Measurements from ENCODE around the gene RDH12.

Gene RDH12

DNA sequence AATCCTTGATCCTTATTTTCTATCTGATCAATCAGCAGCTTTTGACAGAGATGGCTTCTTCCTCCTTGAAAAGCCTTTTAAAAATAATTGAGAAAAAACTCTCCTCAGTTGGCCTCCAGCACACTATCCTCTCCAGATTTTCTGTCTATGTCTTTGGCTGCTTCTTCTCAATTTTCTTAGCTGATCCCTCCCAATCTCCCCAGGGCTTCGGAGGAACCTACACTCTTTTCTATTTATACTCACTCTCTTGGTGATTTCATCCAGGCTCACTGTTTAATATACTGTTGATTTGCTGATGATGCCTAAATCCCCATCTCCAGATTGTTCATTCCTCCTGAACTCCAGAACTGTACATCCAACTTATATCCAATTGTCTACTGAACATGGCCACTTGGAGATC is 54.8 kb downstream of the RDH12 start:
- DNase-seq = no peak

DNA sequence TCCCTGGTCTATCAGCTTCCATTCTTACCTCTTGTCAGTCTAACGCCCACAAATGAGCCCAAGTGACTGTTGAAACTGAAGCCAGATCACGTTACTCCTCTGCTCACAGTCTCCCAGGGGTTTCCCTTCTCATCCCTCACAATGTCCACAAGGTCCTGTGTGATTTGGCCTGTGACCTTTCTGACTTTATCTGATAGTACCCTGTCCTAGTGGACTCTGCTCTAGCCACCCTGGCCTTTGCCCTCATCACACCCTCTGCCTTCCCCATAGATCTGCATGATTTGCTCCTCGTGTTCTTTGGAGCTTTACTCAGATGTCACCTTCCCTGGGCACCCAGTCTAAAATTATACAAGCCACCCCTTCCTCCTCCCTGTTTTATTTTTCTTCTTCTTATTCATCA is 55.5 kb downstream of the RDH12 start:
- DNase-seq = no peak

DNA sequence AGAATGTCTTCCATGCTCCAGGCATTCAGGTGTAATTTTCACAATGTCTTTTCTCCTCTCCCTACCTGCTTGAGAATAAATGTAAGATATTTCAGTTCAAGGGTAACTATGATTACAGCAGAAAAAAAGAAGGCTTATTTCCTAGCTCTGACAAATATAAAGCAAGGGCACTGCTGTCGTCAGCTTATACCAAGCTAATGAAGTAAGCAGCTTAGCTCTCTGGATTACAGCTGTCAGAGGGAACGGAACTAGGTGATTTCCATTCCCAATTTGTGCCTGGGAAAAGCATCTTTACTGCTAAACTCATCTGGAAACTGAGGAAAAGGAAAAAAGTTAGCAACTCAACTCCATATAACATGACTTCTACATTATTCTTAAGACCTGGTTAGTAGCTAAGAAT is 58.2 kb downstream of the RDH12 start:
- DNase-seq = no peak

DNA sequence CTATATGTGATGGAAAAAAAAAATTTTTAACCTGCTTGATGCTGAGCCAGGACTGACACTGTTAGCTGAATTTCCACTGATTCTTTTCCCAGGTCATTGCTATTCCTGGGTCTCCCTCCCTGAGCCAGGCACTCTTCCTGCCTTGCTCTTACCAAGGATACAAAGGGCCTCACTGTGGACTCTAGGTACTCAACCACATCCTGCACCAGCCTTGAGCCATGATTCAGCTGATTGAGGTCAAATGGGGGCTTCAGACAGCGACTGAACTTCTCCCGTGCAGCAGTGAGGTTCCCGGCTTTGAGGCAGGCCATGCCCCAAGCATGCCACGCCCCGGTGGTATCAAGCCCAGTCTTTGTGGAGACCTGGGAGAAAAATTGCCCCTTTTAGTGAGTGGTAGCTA is 60.4 kb downstream of the RDH12 start:
- DNase-seq = no peak

DNA sequence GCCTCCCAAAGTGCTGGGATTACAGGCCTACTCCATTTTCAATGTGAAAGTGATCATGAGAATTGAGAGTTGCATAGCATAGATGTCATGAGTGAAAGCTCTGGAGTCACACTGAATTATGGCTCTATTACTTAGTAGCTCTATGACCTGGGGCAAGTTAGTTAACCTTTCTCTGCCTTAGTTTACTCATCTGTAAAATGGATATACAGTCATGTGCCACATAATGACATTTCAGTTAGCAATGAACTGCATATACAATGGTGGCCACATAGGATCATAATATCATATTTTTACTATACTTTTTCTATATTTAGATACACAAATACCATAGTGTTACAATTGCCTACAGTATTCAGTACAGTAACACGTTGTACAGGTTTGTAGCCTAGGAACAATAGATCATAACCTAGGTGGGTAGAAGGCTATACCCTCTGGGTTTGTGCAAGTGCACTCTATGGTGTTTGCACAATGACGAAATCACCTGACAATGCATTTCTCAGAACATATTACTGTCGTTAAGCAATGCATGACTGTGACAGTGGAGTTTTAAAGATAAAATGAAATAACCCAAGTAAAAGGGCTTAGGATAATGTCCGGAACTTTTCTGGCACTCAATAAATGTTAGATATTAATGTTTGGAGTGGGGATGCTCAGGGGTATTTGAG is 61.6 kb downstream of the RDH12 start:
- DNase-seq = no peak

DNA sequence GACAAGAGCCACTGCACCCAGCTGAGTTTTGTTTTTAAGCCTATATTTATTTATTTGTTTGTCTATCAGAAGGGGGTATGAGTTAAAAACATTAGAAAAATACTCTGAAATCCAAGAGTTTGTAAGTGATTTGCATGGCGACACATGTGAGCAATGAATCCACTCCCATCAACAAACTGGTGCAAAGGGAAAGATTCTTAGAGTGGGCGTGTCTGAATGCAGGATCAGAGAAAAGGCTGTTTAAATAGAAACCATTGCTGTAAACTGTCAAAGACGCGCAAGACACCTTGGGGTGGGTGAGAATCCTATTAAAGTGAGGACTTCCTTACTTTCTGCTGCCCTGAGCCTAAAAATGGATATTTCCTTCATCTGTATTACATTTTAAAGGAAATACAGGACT is 62.8 kb downstream of the RDH12 start:
- DNase-seq = no peak

DNA sequence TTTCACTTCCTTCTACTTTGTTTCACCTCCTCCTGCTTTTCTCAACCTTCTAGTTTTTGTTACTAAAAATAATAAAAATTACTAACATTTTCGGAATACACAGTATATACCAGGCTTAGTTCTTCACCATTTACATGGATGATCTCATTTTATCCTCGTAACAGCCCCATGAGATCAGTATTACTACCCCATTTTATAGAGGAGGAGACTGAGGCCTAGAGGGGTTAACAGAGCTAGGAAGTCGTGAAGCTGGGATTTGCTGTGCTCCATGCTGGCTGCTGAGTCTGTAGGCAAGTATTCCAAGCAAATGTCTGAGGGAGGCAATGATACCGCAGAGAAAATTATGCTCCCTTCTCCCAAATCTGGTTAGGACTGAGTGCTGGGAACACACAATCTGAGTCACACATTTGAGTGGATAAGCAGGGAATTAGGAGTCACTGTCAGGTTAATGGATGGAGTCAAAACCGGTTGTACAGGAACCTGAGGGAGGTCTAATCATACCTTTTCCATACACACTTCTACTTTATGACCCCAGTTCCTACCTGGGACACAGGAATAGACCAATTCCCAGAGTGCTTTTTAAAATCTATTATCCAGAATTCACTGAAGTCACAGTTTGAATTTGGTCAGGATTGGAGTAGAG is 63.6 kb downstream of the RDH12 start:
- no peak for DNase-seq

DNA sequence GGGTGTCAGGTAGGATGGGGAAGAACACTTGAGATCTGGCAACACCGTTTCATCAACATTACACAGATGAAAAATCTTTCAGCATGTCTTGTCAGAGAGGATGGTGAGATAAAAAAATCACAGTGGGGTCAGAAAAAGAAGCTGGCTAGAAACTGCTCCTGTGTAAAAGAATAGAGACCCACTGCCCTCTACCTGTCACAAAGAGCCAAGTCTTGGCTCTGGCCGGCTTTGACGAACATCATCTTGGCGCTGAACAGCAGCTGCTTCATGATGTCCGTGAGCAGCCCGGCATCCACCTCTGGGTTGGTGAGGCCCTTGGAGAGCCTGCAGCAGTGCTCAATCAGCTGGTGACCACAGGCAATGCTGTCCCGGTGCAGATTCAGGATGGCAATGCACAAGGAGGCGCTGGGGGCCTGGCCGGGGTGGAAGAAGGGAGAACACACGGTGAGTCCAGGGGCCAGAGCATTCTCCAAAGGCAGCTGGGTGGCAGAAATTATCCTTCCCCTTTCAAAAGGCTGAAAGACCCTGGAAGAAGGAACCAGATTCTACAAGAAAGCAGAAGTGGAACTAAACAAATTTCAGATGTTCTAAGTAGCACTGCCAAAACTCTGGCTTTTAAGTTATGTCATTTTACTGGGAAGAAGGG is 64.5 kb downstream of the RDH12 start:
- DNase-seq = no peak

DNA sequence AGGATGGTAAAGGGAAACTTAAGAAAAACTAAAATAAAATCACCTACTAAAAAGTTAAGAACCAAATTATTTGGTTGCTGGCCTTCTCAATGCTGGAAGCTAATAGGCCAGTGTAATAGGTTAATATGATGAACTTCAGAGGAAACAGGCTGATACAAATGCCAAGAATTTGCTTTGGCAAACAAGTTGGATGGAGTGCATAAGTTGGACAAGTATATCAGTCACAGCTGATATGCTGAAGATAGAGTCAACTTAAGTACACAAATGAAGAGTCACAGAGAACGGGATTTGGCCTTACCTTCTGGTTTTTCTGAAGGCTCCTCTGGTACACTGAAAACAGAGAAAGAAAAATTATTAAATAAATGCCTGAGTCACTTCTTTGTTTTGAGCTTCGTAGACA is 66.5 kb downstream of the RDH12 start:
- DNase-seq = no peak

DNA sequence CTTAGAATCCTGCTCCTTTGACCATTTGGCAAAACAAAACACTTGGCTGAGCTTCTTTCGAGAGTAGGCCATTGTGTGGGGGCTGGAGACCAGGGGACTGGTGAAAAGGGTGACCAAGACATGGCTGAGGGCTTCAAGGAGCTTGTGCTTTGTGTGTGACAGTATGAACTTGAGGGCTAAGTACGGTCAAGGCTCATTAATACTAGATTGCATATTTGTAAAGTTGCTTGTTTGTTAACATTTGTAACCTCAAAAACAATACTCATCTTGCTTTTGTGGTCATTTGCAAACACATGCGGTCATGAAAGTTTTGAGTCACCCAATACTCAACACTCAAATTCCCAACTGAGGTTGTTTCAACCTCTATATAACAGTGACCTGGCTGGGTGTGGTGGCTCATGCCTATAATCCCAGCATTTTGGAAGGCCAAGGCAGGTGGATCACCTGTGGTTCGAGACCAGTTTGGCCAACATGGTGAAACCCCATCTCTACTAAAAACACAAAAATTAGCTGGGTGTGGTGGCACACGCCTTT is 72.2 kb downstream of the RDH12 start:
- DNase-seq = no peak

DNA sequence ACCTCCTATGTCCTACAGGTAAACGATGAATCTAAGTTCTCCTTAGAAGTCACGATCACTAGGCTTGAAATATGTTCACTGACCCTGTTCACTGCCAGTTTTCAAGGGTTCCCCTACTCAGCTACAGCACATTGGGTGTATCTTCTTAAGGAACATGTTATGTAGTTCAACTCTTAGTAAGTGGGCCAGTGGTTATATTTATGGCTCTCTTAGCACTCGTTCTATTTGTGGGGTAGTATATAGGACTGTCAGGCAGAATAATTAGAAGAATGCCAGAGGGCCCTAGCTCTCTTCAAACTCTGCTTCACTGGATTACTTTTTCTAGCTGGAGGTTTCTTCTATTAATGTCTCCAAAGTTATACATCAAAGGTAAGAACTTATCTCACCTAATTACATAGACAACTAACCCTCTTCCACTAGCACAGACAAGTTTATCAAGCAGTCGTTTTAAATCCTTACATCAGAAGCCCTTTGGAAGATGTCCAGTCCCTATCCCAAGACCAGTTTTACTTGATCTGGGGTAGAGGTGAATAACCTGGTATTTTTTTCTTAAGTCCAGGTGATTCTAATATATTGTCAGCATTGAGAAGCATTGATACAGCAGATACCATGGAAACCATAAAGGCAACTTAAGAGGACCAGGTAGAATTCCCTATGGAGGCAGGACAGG is 75.1 kb downstream of the RDH12 start:
- DNase-seq = no peak

DNA sequence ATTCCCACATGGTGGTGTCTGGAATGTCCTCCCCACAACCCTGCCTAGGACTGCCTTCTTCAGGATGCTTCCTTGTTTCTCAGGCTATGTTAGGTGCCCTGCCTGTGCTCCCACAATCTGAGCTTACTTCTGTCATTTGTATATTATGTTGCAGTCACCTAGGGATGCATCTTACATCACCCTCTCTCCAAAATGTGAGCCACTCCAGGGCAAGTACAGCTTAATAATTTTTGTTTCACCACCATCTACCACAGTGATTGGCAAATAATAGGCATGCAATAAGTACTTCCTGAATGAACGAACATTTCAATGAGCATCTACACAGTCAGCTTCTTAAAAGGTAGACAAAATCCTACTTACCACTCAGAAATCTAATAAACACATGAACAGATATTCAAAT is 77.1 kb downstream of the RDH12 start:
- no peak for DNase-seq

DNA sequence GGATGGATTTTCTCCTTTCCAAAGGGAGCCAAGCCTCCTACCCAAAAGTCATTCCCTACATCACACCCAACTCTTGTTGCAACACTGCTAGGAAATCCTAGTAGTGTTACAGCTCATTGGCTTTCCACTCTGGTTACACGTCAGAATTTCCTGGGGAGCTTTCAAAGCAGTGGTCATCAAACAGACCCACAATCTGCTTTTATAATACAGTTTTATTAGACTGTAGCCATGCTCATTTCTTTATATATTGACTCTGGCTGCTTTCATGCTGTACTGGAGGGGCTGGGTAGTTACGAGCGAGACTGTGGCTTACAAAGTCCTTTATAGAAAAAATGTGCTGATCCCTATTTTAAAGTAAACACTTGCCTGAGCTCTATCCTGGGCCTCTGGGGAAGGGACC is 80.4 kb downstream of the RDH12 start:
- no peak for DNase-seq

All from stimulated activated naive CD4-positive, alpha-beta T cell (primary cell).